Mesenchymal stem cell (in vitro differentiated cells and primary cell): Measurements from ENCODE around the gene ATP6V0E2.

ENCODE experiments used
- DNase-seq: peaks from one replicate; pipeline ENCODE4 v3.0.0-alpha.2; 2013
- H2AFZ ChIP-seq: one replicate; pipeline ENCODE4 v1.6.1; 2013; ENCODE audit warnings: low read depth, mild to moderate bottlenecking, control low read depth, inconsistent platforms, low read length, moderate library complexity
- H2AK5ac ChIP-seq: 2 replicates; pipeline ENCODE4 v1.6.1; 2013; ENCODE audit warnings: low read length, moderate library complexity, mild to moderate bottlenecking, inconsistent platforms; ENCODE audit not compliant: severe bottlenecking
- H2BK120ac ChIP-seq: one replicate; pipeline ENCODE4 v1.6.1; 2013; ENCODE audit warnings: low read depth, mild to moderate bottlenecking, inconsistent platforms, low read length, moderate library complexity
- H2BK12ac ChIP-seq, 2 experiments: one replicate each; pipeline ENCODE4 v1.6.1; 2013; ENCODE audit warnings: inconsistent platforms in 2 of 2, low read length in 2 of 2, mild to moderate bottlenecking in 2 of 2, moderate library complexity in 2 of 2, control low read depth in 1 of 2
- H2BK15ac ChIP-seq: one replicate; pipeline ENCODE4 v1.6.1; 2013; ENCODE audit warnings: mild to moderate bottlenecking, low read depth, inconsistent platforms; ENCODE audit not compliant: poor library complexity, severe bottlenecking
- H2BK5ac ChIP-seq: 2 replicates; pipeline ENCODE4 v1.6.1; 2013; ENCODE audit warnings: low read depth, mild to moderate bottlenecking, low read length, control low read depth, inconsistent platforms; ENCODE audit not compliant: poor library complexity, severe bottlenecking
- H3K14ac ChIP-seq, 2 experiments: one replicate each; pipeline ENCODE4 v1.6.1; 2013; ENCODE audit warnings: inconsistent platforms in 2 of 2, low read length in 2 of 2, control low read depth in 1 of 2, mild to moderate bottlenecking in 1 of 2, moderate library complexity in 1 of 2
- H3K18ac ChIP-seq, 2 experiments: one replicate each; pipeline ENCODE4 v1.6.1; 2013; ENCODE audit warnings: inconsistent platforms in 2 of 2, low read length in 2 of 2, control low read depth in 1 of 2, low read depth in 1 of 2, mild to moderate bottlenecking in 1 of 2
- H3K23ac ChIP-seq, 2 experiments: one replicate each; pipeline ENCODE4 v1.6.1; 2013; ENCODE audit warnings: inconsistent platforms in 2 of 2, low read length in 2 of 2, mild to moderate bottlenecking in 2 of 2, moderate library complexity in 2 of 2, control low read depth in 1 of 2
- H3K27ac ChIP-seq: 2 replicates; pipeline ENCODE4 v1.5.1; 2013; ENCODE audit warnings: mild to moderate bottlenecking, moderate library complexity, low read length, control low read depth, inconsistent platforms; ENCODE audit not compliant: poor library complexity, severe bottlenecking
- H3K27me3 ChIP-seq, 2 experiments: 2 replicates each; pipeline versions ENCODE4 v1.6.1 to v1.7.0; 2013; ENCODE audit warnings: low read length in 2 of 2, mild to moderate bottlenecking in 2 of 2, moderate library complexity in 2 of 2, control low read depth in 1 of 2, inconsistent platforms in 1 of 2; ENCODE audit not compliant: control insufficient read depth in 1 of 2, insufficient read depth in 1 of 2
- H3K36me3 ChIP-seq, 2 experiments: 2 replicates each; pipeline versions ENCODE4 v1.6.1 to v1.7.0; 2013; ENCODE audit warnings: low read length in 2 of 2, control low read depth in 1 of 2, inconsistent platforms in 1 of 2, low read depth in 1 of 2, mild to moderate bottlenecking in 1 of 2; ENCODE audit not compliant: insufficient read depth in 2 of 2, control insufficient read depth in 1 of 2
- H3K4ac ChIP-seq, 2 experiments: one replicate each; pipeline ENCODE4 v1.6.1; 2013; ENCODE audit warnings: inconsistent platforms in 2 of 2, low read length in 2 of 2, mild to moderate bottlenecking in 2 of 2, moderate library complexity in 2 of 2, control low read depth in 1 of 2, low read depth in 1 of 2
- H3K4me1 ChIP-seq: 2 replicates; pipeline ENCODE4 v1.6.1; 2013; ENCODE audit warnings: low read depth, low read length, control low read depth; ENCODE audit not compliant: control insufficient read depth, insufficient read depth
- H3K4me2 ChIP-seq: 2 replicates; pipeline ENCODE4 v1.6.1; 2013; ENCODE audit warnings: low read length, mild to moderate bottlenecking, inconsistent platforms; ENCODE audit not compliant: poor library complexity, severe bottlenecking
- H3K4me3 ChIP-seq, 2 experiments: 2 replicates each; pipeline versions ENCODE4 v1.5.1 to v1.7.0; 2013; ENCODE audit warnings: low read length in 2 of 2, mild to moderate bottlenecking in 2 of 2, control low read depth in 1 of 2, low read depth in 1 of 2; ENCODE audit not compliant: insufficient read depth in 1 of 2
- H3K79me1 ChIP-seq: replicated peaks from 2 replicates; pipeline ENCODE4 v1.6.1; 2013; ENCODE audit warnings: mild to moderate bottlenecking, control low read depth, low read length, inconsistent platforms; ENCODE audit not compliant: poor library complexity, severe bottlenecking
- H3K9ac ChIP-seq: 2 replicates; pipeline ENCODE4 v1.7.0; 2013; ENCODE audit warnings: mild to moderate bottlenecking, low read length, moderate library complexity
- H3K9me3 ChIP-seq: 2 replicates; pipeline ENCODE4 v1.7.0; 2013; ENCODE audit warnings: mild to moderate bottlenecking, low read length; ENCODE audit not compliant: control insufficient read depth
- H4K8ac ChIP-seq: one replicate; pipeline ENCODE4 v1.6.1; 2013; ENCODE audit warnings: inconsistent platforms, mild to moderate bottlenecking, low read length, moderate library complexity
- H4K91ac ChIP-seq: one replicate; pipeline ENCODE4 v1.6.1; 2013; ENCODE audit warnings: mild to moderate bottlenecking, low read length, inconsistent platforms
- WGBS: methylation state at CpG from one replicate; pipeline ENCODE4 v1.1.7; 2013; ENCODE audit warnings: mixed read lengths; 5-methylcytosine and 5-hydroxymethylcytosine counted together

Gene ATP6V0E2

GRCh38 chr7:149856583-149856982, 17.2 kb upstream of the ATP6V0E2 start:
- Histone ChIP-seq H4K91ac (no peak overlapping the region), H3K14ac (no peak overlapping the region), H2BK120ac (no peak overlapping the region), H2BK15ac (no peak overlapping the region), H3K36me3 (peaks cover 27 to 32% of the 10 kb centered on the region in 2 experiments), H3K18ac (no peak overlapping the region), H2BK12ac (no peak overlapping the region), H3K9ac (no peak overlapping the region), H3K9me3 (no peaks in the 10 kb centered on the region), H3K27ac (no peak overlapping the region), H3K27me3 (no peaks in the 10 kb centered on the region), H2AFZ (no peak overlapping the region), H3K4ac (no peak overlapping the region), H3K4me1 (peaks cover 18% of the 10 kb centered on the region), H3K4me2 (no peak overlapping the region), H4K8ac (no peak overlapping the region), H2AK5ac (peak overlapping the region; percentile 95), H2BK5ac (no peak overlapping the region), H3K79me1 (peaks cover 1% of the 10 kb centered on the region), H3K4me3 (no peak overlapping the region), H3K23ac (no peak overlapping the region)
- DNase-seq = no peak
- WGBS = 94% methylated on average over 7 of the region's 8 CpGs

GRCh38 chr7:149859369-149859768, 14.4 kb upstream of the ATP6V0E2 start:
- Histone ChIP-seq H3K27ac (no peak overlapping the region), H3K4ac (no peak overlapping the region), H3K14ac (no peak overlapping the region), H3K9ac (no peak overlapping the region), H3K4me2 (no peak overlapping the region), H3K23ac (no peak overlapping the region), H2AK5ac (no peak overlapping the region), H2BK120ac (no peak overlapping the region), H4K8ac (no peak overlapping the region), H3K4me3 (no peak overlapping the region), H3K4me1 (peaks cover 15% of the 10 kb centered on the region), H2BK15ac (no peak overlapping the region), H3K9me3 (no peaks in the 10 kb centered on the region), H3K18ac (no peak overlapping the region), H4K91ac (no peak overlapping the region), H3K36me3 (peaks cover 36 to 37% of the 10 kb centered on the region in 2 experiments), H3K79me1 (peaks cover 1% of the 10 kb centered on the region), H2BK5ac (no peak overlapping the region), H2AFZ (no peak overlapping the region), H2BK12ac (no peak overlapping the region), H3K27me3 (no peaks in the 10 kb centered on the region)
- no peak for DNase-seq
- WGBS = 73% methylated on average over 6 of the region's 6 CpGs

- Histone ChIP-seq H3K79me1 (no peaks in the 10 kb centered on the region), H3K23ac (no peak overlapping the region), H3K14ac (no peak overlapping the region), H2BK15ac (no peak overlapping the region), H3K36me3 (peaks cover 38 to 42% of the 10 kb centered on the region in 2 experiments), H2BK120ac (no peak overlapping the region), H3K4me3 (no peak overlapping the region), H3K9me3 (no peaks in the 10 kb centered on the region), H4K91ac (no peak overlapping the region), H4K8ac (no peak overlapping the region), H2BK5ac (no peak overlapping the region), H3K4ac (no peak overlapping the region), H2AFZ (no peak overlapping the region), H2AK5ac (no peak overlapping the region), H3K4me1 (peaks cover 10% of the 10 kb centered on the region), H3K18ac (no peak overlapping the region), H2BK12ac (no peak overlapping the region), H3K27ac (no peak overlapping the region), H3K9ac (no peak overlapping the region), H3K27me3 (no peaks in the 10 kb centered on the region), H3K4me2 (no peak overlapping the region)
- 90% methylated on average over 4 of the region's 4 CpGs for WGBS
- DNase-seq = no peak
Measured at GRCh38 chr7:149859876-149860275, 13.9 kb upstream of the ATP6V0E2 start.

GRCh38 chr7:149860821-149861727, 12.7 kb upstream of the ATP6V0E2 start:
- 71% methylated on average over 45 of the region's 45 CpGs for WGBS

More at GRCh38 chr7:149860821-149861727, 12.7 kb upstream of the ATP6V0E2 start:
- Histone ChIP-seq H3K9me3 (no peaks in the 10 kb centered on the region), H3K4me1 (peaks cover 3% of the 10 kb centered on the region), H2BK15ac (no peak overlapping the region), H2BK5ac (no peak overlapping the region), H3K14ac (no peak overlapping the region), H4K8ac (no peak overlapping the region), H3K4ac (no peak overlapping the region), H3K27me3 (no peaks in the 10 kb centered on the region), H2AFZ (no peak overlapping the region), H3K4me2 (no peak overlapping the region), H3K27ac (no peak overlapping the region), H2BK120ac (no peak overlapping the region), H2BK12ac (no peak overlapping the region), H2AK5ac (no peak overlapping the region), H3K9ac (no peak overlapping the region), H3K79me1 (no peaks in the 10 kb centered on the region), H3K18ac (no peak overlapping the region), H4K91ac (no peak overlapping the region), H3K23ac (no peak overlapping the region), H3K4me3 (no peak overlapping the region), H3K36me3 (peaks cover 38 to 48% of the 10 kb centered on the region in 2 experiments)
- DNase-seq = no peak
